ENCODE results near the gene MVD. TPM values are rescaled to one million over a fixed set of nuclear protein-coding genes. Genes with fewer than 3 reads are reported as not detected.

Gene MVD
- polyA plus RNA-seq, 1 donor (not counting 4 experiments of a cell fraction or from before 2014, with no cell fraction given) = 59.6 TPM

GRCh38 chr16:88619859-88620815 lies 42.8 kb downstream of the MVD start:
- Histone ChIP-seq H3K9ac (ENCODE audit: control insufficient read depth, extremely low read depth, insufficient read depth, low read length) (no peak overlapping the region), H2AFZ (ENCODE audit: control insufficient read depth, low read length) (no peak overlapping the region), H3K9me3 (ENCODE audit: control insufficient read depth, low read depth, low read length) (no peaks in the 10 kb centered on the region), H3K27ac (ENCODE audit: control insufficient read depth, insufficient read depth, low read length) (no peak overlapping the region), H3K4me3 (ENCODE audit: control insufficient read depth in 2 of 3, extremely low read depth in 1 of 3, insufficient read depth in 2 of 3, low read depth in 1 of 3, low read length in 3 of 3) (no peak overlapping the region), H3K79me2 (ENCODE audit: control insufficient read depth, insufficient read depth, low read length) (peaks cover 3% of the 10 kb centered on the region), H4K20me1 (ENCODE audit: control insufficient read depth, extremely low read depth, insufficient read depth, low read length) (peaks cover 7% of the 10 kb centered on the region), H3K9me1 (ENCODE audit: control insufficient read depth, extremely low read depth, insufficient read depth, low read length) (no peaks in the 10 kb centered on the region), H3K4me1 (ENCODE audit: control insufficient read depth, extremely low read depth, insufficient read depth, low read length) (no peaks in the 10 kb centered on the region), H3K27me3 (ENCODE audit: control insufficient read depth, extremely low read depth, insufficient read depth, low read length) (no peaks in the 10 kb centered on the region), H3K4me2 (ENCODE audit: control insufficient read depth, extremely low read depth, insufficient read depth, low read depth, low read length) (no peak overlapping the region), H3K36me3 (ENCODE audit: control insufficient read depth in 2 of 2, extremely low read depth in 1 of 2, insufficient read depth in 2 of 2, low read length in 2 of 2) (peaks cover 27 to 39% of the 10 kb centered on the region in 2 experiments)
- dilution Hi-C loops (cut with MboI; ENCODE audit: extremely low pct_ligation_motif_present, low sequenced_read_pairs) = no loop called here
- TF ChIP-seq CTCF (optimal IDR thresholded peaks at IDR 0.05 in 1 of 3, IDR thresholded peaks at IDR 0.05 in 1 of 3, conservative IDR thresholded peaks at IDR 0.05 in 1 of 3; ENCODE audit: extremely low read depth in 1 of 3, insufficient read depth in 2 of 3, low read length in 3 of 3) (no peak), EZH2 (IDR thresholded peaks at IDR 0.05; ENCODE audit: low read length) (no peak)
- DNase-seq (ENCODE audit: low read depth, low spot score) (no peak), FAIRE-seq (no peak)

- Histone ChIP-seq H3K9ac (ENCODE audit: control insufficient read depth, extremely low read depth, insufficient read depth, low read length) (no peak overlapping the region), H3K9me3 (ENCODE audit: control insufficient read depth, low read depth, low read length) (no peaks in the 10 kb centered on the region), H4K20me1 (ENCODE audit: control insufficient read depth, extremely low read depth, insufficient read depth, low read length) (peaks cover 10% of the 10 kb centered on the region), H3K4me1 (ENCODE audit: control insufficient read depth, extremely low read depth, insufficient read depth, low read length) (no peaks in the 10 kb centered on the region), H3K36me3 (ENCODE audit: control insufficient read depth in 2 of 2, extremely low read depth in 1 of 2, insufficient read depth in 2 of 2, low read length in 2 of 2) (peaks cover 24 to 33% of the 10 kb centered on the region in 2 experiments), H3K4me3 (ENCODE audit: control insufficient read depth in 2 of 3, extremely low read depth in 1 of 3, insufficient read depth in 2 of 3, low read depth in 1 of 3, low read length in 3 of 3) (no peak overlapping the region), H3K27ac (ENCODE audit: control insufficient read depth, insufficient read depth, low read length) (no peak overlapping the region), H3K9me1 (ENCODE audit: control insufficient read depth, extremely low read depth, insufficient read depth, low read length) (no peaks in the 10 kb centered on the region), H3K4me2 (ENCODE audit: control insufficient read depth, extremely low read depth, insufficient read depth, low read depth, low read length) (no peak overlapping the region), H2AFZ (ENCODE audit: control insufficient read depth, low read length) (no peak overlapping the region), H3K79me2 (ENCODE audit: control insufficient read depth, insufficient read depth, low read length) (peaks cover 3% of the 10 kb centered on the region), H3K27me3 (ENCODE audit: control insufficient read depth, extremely low read depth, insufficient read depth, low read length) (no peaks in the 10 kb centered on the region)
- FAIRE-seq (no peak), DNase-seq (ENCODE audit: low read depth, low spot score) (no peak)
- TF ChIP-seq CTCF (optimal IDR thresholded peaks at IDR 0.05 in 1 of 3, IDR thresholded peaks at IDR 0.05 in 1 of 3, conservative IDR thresholded peaks at IDR 0.05 in 1 of 3; ENCODE audit: extremely low read depth in 1 of 3, insufficient read depth in 2 of 3, low read length in 3 of 3) (no peak), EZH2 (IDR thresholded peaks at IDR 0.05; ENCODE audit: low read length) (no peak)
- dilution Hi-C loops (cut with MboI; ENCODE audit: extremely low pct_ligation_motif_present, low sequenced_read_pairs) = no loop called here
These were observed 43.8 kb downstream of the MVD start for GRCh38 chr16:88618956-88619667.
